Bladder microvascular endothelial cell (primary cell): Measurements from ENCODE around the gene ACTL7B. TPM values are rescaled to one million over a fixed set of nuclear protein-coding genes. Genes with fewer than 3 reads are reported as not detected.

Experiments used
- total RNA-seq: library from RNA; depleted of rRNA; stranded (reverse); fragments of >200 nt; gene quantifications from 2 replicates; pipeline ENCODE4 v1.2.3, GENCODE V29; 2014

Gene ACTL7B, protein sequence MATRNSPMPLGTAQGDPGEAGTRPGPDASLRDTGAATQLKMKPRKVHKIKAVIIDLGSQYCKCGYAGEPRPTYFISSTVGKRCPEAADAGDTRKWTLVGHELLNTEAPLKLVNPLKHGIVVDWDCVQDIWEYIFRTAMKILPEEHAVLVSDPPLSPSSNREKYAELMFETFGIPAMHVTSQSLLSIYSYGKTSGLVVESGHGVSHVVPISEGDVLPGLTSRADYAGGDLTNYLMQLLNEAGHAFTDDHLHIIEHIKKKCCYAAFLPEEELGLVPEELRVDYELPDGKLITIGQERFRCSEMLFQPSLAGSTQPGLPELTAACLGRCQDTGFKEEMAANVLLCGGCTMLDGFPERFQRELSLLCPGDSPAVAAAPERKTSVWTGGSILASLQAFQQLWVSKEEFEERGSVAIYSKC
- not detected in 2 replicates for total RNA-seq

DNA sequence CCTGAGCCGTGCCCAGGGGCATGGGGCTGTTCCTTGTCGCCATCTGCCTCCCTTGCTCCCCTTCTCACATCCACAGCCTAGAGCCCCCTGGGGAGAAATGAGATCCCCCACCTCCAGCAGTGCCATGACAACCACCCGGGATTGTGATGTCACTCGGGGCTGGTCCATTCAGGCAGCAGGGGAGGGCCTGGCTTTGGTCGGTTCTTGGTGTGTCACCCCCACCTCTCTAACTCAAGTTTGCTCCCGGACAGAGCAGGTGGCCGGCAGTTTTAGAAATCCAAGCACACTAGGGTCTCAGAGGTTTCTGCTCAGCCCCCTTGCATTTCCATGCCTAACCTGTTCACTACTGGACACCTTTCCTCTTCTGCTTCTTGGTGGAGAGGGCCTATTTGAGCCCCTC, at the start of gene ACTL7B:
ACTL7B (minus strand) TSS at position 99 of the 400 bp plus-strand sequence; CDS start at position 43, 56 bp downstream.

DNA sequence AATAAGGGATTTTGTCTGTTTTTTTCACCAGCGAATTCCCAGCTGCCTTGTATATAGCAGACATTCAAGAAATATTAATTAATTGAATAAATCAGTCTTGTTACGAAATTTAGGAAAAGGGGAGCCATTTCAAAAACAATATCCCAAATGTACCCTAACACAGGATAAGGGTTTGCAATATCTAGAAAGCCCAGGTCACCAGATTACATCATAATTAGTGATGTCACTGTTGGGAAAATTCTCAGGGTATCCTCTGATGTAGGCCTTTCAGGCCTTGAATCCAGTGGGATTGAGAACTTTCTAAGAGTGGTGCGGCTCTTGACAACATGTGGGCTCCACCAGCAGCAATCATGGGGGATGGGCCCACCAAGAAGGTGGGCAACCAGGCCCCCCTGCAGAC, 6.2 kb upstream of the ACTL7B start, which contains the start of gene ACTL7A:
ACTL7A (plus strand) TSS at position 270 of the 400 bp plus-strand sequence; CDS start at position 327, 57 bp downstream.

Other genes with a start within 250 kb of the ACTL7B start
- not detected in 2 replicates for gene ACTL7A, start 6.3 kb upstream of the ACTL7B start, total RNA-seq
- 19.8 and 43.6 TPM in 2 replicates for gene ELP1, start 78.1 kb upstream of the ACTL7B start, total RNA-seq
- gene ABITRAM, start 78.4 kb upstream of the ACTL7B start, total RNA-seq = 2.3 and 4.7 TPM in 2 replicates
- 81.4 and 112 TPM in 2 replicates for gene CTNNAL1, start 157.5 kb upstream of the ACTL7B start, total RNA-seq